Measurements from ENCODE around the gene NPAS3.

Gene NPAS3

GRCh38 chr14:33347796-33348195 lies 409.1 kb downstream of the NPAS3 start:
- no peak for FAIRE-seq

GRCh38 chr14:33348510-33348909 lies 409.8 kb downstream of the NPAS3 start:
- FAIRE-seq = no peak

GRCh38 chr14:33349871-33350270 lies 411.2 kb downstream of the NPAS3 start:
- no peak for FAIRE-seq

- FAIRE-seq = no peak
Measured at GRCh38 chr14:33350366-33350990, 411.8 kb downstream of the NPAS3 start.

- no peak for FAIRE-seq
Measured at GRCh38 chr14:33352821-33353220, 414.1 kb downstream of the NPAS3 start.

GRCh38 chr14:33356181-33356580 lies 417.5 kb downstream of the NPAS3 start:
- FAIRE-seq = no peak

- no peak for FAIRE-seq
Measured at GRCh38 chr14:33357225-33358010, 418.7 kb downstream of the NPAS3 start.

GRCh38 chr14:33359288-33359881 lies 420.7 kb downstream of the NPAS3 start:
- no peak for FAIRE-seq

GRCh38 chr14:33362934-33363333 lies 424.3 kb downstream of the NPAS3 start:
- no peak for FAIRE-seq

- FAIRE-seq = no peak
Measured at GRCh38 chr14:33363682-33364081, 425.0 kb downstream of the NPAS3 start.

GRCh38 chr14:33364466-33364865 lies 425.8 kb downstream of the NPAS3 start:
- no peak for FAIRE-seq

GRCh38 chr14:33369041-33369440 lies 430.4 kb downstream of the NPAS3 start:
- FAIRE-seq = no peak

GRCh38 chr14:33369972-33370371 lies 431.3 kb downstream of the NPAS3 start:
- FAIRE-seq = no peak

GRCh38 chr14:33370426-33370825 lies 431.7 kb downstream of the NPAS3 start:
- FAIRE-seq = no peak

GRCh38 chr14:33375196-33375595 lies 436.5 kb downstream of the NPAS3 start:
- no peak for FAIRE-seq

GRCh38 chr14:33375786-33376185 lies 437.1 kb downstream of the NPAS3 start:
- no peak for FAIRE-seq

- FAIRE-seq = no peak
Measured at GRCh38 chr14:33376510-33376909, 437.8 kb downstream of the NPAS3 start.

- FAIRE-seq = no peak
Measured at GRCh38 chr14:33377596-33378390, 439.1 kb downstream of the NPAS3 start.

- FAIRE-seq = no peak
Measured at GRCh38 chr14:33381717-33382116, 443.0 kb downstream of the NPAS3 start.

GRCh38 chr14:33386140-33386539 lies 447.5 kb downstream of the NPAS3 start:
- FAIRE-seq = no peak

GRCh38 chr14:33386781-33387180 lies 448.1 kb downstream of the NPAS3 start:
- no peak for FAIRE-seq

GRCh38 chr14:33390335-33390734 lies 451.7 kb downstream of the NPAS3 start:
- FAIRE-seq = no peak

GRCh38 chr14:33393231-33393894 lies 454.7 kb downstream of the NPAS3 start:
- FAIRE-seq = no peak

All from G401.6 (cell line).